MCF 10A (cell line): ENCODE results near the gene GAB4. TPM values are rescaled to one million over a fixed set of nuclear protein-coding genes. Genes with fewer than 3 reads are reported as not detected.

ENCODE experiments used
- BruUV-seq: library from RNA; stranded (reverse); fragments of 400-500 nt; replicated peaks from 2 replicates; lab custom pipeline; 2021; lab: Mats Ljungman, UMichigan
- CTCF ChIA-PET: fragments of 300-600 bp; sonication (Branson Sonifier 250); formaldehyde crosslinking; extraction: SDS; loops from one replicate; lab custom pipeline; 2021; ENCODE audit warnings: antibody characterized with exemption, inconsistent platforms; lab: Yijun Ruan, JAX
- POLR2A ChIA-PET: fragments of 300-600, 350-650 bp; sonication (Branson Sonifier 250); formaldehyde crosslinking; extraction: SDS; loops from one replicate; lab custom pipeline; 2020; ENCODE audit warnings: antibody characterized with exemption, inconsistent platforms; lab: Yijun Ruan, JAX
- DNase-seq: peaks from one replicate; pipeline ENCODE4 v3.0.0-alpha.2; 2018; ENCODE audit not compliant: unreplicated experiment
- H3K27ac Mint-ChIP-seq: one replicate; pipeline ENCODE4 v1.8.0; 2022; ENCODE audit warnings: mild to moderate bottlenecking, low read depth, mixed read lengths; ENCODE audit not compliant: unreplicated experiment
- H3K27me3 Mint-ChIP-seq: one replicate; pipeline ENCODE4 v1.8.0; 2022; ENCODE audit warnings: mixed read lengths; ENCODE audit not compliant: insufficient read depth, unreplicated experiment
- H3K36me3 Mint-ChIP-seq: one replicate; pipeline ENCODE4 v1.8.0; 2022; ENCODE audit warnings: mild to moderate bottlenecking, moderate library complexity, mixed read lengths; ENCODE audit not compliant: insufficient read depth, unreplicated experiment
- H3K4me1 Mint-ChIP-seq: one replicate; pipeline ENCODE4 v1.8.0; 2022; ENCODE audit warnings: mixed read lengths; ENCODE audit not compliant: insufficient read depth, unreplicated experiment
- H3K4me3 Mint-ChIP-seq: one replicate; pipeline ENCODE4 v1.8.0; 2022; ENCODE audit warnings: mild to moderate bottlenecking, moderate library complexity, mixed read lengths; ENCODE audit not compliant: unreplicated experiment
- H3K9me3 Mint-ChIP-seq: one replicate; pipeline ENCODE4 v1.8.0; 2022; ENCODE audit warnings: mixed read lengths; ENCODE audit not compliant: unreplicated experiment
- intact Hi-C: fragments of 100-400 bp; cut with micrococcal nuclease; formaldehyde crosslinking; loops from 2 replicates; pipeline ENCODE4 v1.14.1; 2022
- total RNA-seq: library from RNA; stranded (reverse); gene quantifications from 2 replicates; pipeline ENCODE4 v1.2.3, GENCODE V29; 2022
- TF ChIP-seq, protein P1 (sequence below): fragments of 200-600 bp; IDR thresholded peaks from one replicate; pipeline ENCODE4 v1.8.0; 2022; ENCODE audit warnings: antibody characterized with exemption, mild to moderate bottlenecking; ENCODE audit not compliant: unreplicated experiment

Gene GAB4
- total RNA-seq, 1 experiment from 2014 or later = not detected

- no peak overlapping the region for H3K27ac Mint-ChIP-seq
Observed at GRCh38 chr22:16914006-16914405, 94.0 kb downstream of the GAB4 start.

GRCh38 chr22:16912281-16912680 lies 95.7 kb downstream of the GAB4 start:
- TF ChIP-seq, protein P1, sequence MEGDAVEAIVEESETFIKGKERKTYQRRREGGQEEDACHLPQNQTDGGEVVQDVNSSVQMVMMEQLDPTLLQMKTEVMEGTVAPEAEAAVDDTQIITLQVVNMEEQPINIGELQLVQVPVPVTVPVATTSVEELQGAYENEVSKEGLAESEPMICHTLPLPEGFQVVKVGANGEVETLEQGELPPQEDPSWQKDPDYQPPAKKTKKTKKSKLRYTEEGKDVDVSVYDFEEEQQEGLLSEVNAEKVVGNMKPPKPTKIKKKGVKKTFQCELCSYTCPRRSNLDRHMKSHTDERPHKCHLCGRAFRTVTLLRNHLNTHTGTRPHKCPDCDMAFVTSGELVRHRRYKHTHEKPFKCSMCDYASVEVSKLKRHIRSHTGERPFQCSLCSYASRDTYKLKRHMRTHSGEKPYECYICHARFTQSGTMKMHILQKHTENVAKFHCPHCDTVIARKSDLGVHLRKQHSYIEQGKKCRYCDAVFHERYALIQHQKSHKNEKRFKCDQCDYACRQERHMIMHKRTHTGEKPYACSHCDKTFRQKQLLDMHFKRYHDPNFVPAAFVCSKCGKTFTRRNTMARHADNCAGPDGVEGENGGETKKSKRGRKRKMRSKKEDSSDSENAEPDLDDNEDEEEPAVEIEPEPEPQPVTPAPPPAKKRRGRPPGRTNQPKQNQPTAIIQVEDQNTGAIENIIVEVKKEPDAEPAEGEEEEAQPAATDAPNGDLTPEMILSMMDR = no peak
- no peaks in the 10 kb centered on the region for H3K27me3 Mint-ChIP-seq
- H3K9me3 Mint-ChIP-seq = no peaks in the 10 kb centered on the region
- no peak for DNase-seq
- intact Hi-C loops = no loop called here
- peaks cover 3% of the 10 kb centered on the region for H3K4me1 Mint-ChIP-seq
- no TSS peak for BruUV-seq
- H3K36me3 Mint-ChIP-seq = no peaks in the 10 kb centered on the region
- no peak overlapping the region for H3K27ac Mint-ChIP-seq
- ChIA-PET CTCF (interaction anchor here (0.5 to 1.3 kb wide), 6 partner anchors 97 to 253 kb away, joined by 3 to 5 read pairs (median 4); no protein-coding TSS in a partner anchor), POLR2A (no interaction called here)
- no peak overlapping the region for H3K4me3 Mint-ChIP-seq

More at GRCh38 chr22:16914006-16914405, 94.0 kb downstream of the GAB4 start:
- DNase-seq = no peak
- ChIA-PET CTCF (interaction anchor here (1.0 to 2.1 kb wide), 3 partner anchors 130 to 144 kb away, joined by 4 to 19 read pairs (median 4); no protein-coding TSS in a partner anchor), POLR2A (no interaction called here)
- H3K4me1 Mint-ChIP-seq = peaks cover 7% of the 10 kb centered on the region
- BruUV-seq = no TSS peak
- H3K27me3 Mint-ChIP-seq = no peaks in the 10 kb centered on the region
- no peaks in the 10 kb centered on the region for H3K9me3 Mint-ChIP-seq
- intact Hi-C loops = no loop called here
- H3K4me3 Mint-ChIP-seq = no peak overlapping the region
- TF ChIP-seq, protein P1 = no peak
- no peaks in the 10 kb centered on the region for H3K36me3 Mint-ChIP-seq

Other genes starting within 250 kb of the GAB4 start
- 0.17 TPM in 1 of 2 replicates, not detected in the other for gene XKR3, start 182.8 kb downstream of the GAB4 start, total RNA-seq
- gene IL17RA, start 76.8 kb upstream of the GAB4 start, total RNA-seq = 11.5 and 11.9 TPM in 2 replicates
- 0.07 TPM in 1 of 2 replicates, not detected in the other for gene TMEM121B, start 113.1 kb upstream of the GAB4 start, total RNA-seq
- gene HDHD5, start 151.1 kb upstream of the GAB4 start, total RNA-seq = 38.7 and 51.8 TPM in 2 replicates
- gene ADA2, start 211.2 kb upstream of the GAB4 start, total RNA-seq = not detected in 2 replicates